Activated CD4-positive, alpha-beta T cell treated with anti-CD3 and anti-CD28 coated beads for 4 hours (primary cell): Measurements from ENCODE around the gene ACOT7.
"Not testable (repeated sequence)": the region's sequence is repeated elsewhere in the genome, so short reads cannot be mapped to it uniquely, and the experiment has no call there.

Experiments
- DNase-seq, 2 donors: peaks; one replicate each; pipeline ENCODE4 v3.0.0-alpha.2; 2020

ACOT7 gene

DNA sequence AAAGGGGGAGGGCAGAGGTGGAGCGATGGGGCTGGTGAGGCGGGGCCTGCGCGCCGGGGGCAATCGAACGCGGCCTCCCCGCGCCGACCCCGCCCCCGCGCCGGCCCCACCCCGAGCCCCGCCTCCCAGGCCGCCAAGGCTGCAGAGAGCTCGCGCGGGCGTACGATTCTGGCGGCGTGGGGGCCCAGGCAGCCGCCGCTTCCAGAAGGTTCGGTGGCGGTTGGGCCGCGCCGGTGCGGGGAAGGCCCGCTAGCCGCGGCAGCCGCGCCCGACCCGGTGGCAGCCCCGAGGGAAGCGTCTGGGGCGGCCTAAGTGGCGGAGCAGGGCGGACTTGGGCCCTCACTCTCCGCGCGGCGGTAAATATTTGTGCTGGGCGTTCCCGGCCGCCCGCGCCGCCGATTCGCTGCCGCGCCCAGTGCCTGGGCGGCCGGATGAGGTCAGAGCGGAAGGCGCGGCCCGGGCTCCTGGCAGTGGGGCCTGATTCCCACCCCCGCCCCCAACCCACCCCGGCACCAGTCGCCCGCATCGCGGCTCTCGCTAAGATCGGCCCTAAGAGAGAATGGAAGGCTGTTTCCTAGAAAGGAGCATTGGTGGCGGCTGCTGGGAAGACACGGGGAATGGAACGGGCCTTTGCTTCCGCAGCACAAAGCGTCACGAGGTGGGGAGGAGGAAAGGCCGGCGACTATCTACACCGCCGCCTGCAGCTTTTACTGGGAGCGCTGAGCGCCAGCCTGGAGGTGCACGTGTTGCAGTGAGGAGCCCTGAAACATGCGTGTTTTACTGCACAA, at the start of gene ACOT7:
Gene ACOT7 (minus strand): TSS at position 368 of the 788 bp plus-strand sequence. CDS start 368 bp downstream, outside the sequence.
- DNase-seq, result peak; percentile 91 to 93

DNA sequence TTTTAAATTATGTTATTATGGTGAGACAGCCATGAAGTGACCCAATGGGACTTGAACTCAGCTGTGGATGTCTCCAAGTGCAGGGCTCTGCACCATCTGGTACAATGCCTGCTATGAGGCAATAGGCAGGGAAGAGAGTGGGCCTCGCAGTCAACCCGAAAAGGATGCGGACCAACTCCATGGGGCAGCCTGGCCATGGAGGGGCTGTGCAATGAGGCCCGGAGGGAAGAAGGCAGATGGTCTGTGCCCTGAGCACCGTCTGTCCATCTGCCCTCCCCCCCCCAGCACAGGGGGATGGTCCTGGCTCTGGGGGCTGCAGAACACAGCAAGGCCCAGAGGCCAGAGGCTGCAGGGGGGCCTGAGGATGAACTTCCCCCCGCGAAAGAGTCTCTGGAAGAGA, 48.0 kb upstream of the ACOT7 start:
- no peak for DNase-seq

DNA sequence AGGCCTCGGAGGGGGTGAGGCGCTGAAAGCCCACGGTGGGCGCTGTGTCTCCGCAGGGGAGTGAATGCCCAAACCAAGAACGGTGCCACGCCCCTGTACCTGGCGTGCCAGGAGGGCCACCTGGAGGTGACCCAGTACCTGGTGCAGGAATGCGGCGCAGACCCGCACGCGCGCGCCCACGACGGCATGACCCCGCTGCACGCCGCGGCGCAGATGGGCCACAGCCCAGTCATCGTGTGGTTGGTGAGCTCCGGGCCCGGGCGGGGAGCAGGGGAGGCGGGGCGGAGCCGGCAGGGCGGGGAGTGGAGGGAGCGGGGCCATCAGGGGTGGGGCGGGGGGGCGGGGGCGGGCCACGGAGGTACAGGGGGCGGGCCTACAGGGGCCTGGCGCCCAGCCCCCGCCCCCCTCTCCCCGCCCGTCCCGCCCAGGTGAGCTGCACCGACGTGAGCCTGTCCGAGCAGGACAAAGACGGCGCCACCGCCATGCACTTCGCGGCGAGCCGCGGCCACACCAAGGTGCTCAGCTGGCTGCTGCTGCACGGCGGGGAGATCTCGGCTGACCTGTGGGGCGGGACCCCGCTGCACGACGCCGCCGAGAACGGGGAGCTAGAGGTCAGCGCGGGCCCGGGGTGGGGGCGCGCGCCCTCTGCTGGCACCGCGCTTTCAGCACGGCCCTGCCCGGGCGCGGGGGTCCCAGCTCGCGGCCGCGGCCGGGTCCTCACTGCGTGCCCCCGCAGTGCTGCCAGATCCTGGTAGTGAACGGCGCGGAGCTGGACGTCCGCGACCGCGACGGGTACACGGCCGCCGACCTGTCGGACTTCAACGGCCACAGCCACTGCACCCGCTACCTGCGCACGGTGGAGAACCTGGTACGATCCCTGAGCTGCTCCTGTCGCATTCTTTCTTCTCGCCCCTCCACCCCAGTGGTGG, 46.9 kb upstream of the ACOT7 start:
- DNase-seq, result peak; percentile 70 to 77

GRCh38 chr1:6438047-6438525, 44.5 kb upstream of the ACOT7 start:
- peak; percentile 68 to 75 for DNase-seq

DNA sequence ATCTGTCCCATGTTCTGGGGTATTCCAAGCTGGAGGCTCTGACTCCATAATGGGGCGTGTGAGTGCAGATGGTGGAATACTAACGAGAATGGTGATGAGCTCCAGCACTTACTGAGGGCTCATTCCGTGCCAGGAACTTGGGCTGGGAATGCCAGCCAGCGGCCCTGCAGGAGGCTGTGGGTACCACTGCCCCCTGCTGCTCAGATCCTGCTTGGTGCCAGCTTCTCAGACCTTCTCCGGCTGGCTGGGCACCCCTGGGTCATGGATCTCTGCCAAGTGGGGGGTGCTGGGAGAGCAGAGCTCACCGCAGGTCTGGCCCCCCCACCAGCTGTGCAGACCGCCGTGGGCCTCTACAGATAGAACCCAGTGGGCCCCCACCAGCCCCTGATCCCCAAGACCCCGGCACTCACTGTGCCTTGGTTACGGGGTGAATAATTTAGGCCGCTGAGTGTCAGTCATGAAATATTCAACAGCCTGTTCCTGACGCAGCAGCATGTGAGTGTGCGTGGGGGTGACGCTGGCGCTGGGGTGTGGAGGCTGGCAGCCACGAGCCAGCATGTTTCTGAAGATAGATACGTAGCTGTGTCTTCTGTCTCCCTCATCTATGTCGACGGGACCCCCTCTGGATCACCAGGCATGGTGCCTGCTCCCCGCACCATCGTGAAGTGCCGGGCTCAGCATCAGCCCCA, 43.6 kb upstream of the ACOT7 start:
- DNase-seq, result not testable (repeated sequence)

GRCh38 chr1:6436277-6436676, 42.7 kb upstream of the ACOT7 start:
- not testable (repeated sequence) for DNase-seq

- DNase-seq, result no peak
Measured at GRCh38 chr1:6435547-6435946, 42.0 kb upstream of the ACOT7 start.

- DNase-seq, result no peak
Measured at GRCh38 chr1:6435129-6435528, 41.6 kb upstream of the ACOT7 start.

- no peak for DNase-seq
Measured at GRCh38 chr1:6434186-6434585, 40.6 kb upstream of the ACOT7 start.

DNA sequence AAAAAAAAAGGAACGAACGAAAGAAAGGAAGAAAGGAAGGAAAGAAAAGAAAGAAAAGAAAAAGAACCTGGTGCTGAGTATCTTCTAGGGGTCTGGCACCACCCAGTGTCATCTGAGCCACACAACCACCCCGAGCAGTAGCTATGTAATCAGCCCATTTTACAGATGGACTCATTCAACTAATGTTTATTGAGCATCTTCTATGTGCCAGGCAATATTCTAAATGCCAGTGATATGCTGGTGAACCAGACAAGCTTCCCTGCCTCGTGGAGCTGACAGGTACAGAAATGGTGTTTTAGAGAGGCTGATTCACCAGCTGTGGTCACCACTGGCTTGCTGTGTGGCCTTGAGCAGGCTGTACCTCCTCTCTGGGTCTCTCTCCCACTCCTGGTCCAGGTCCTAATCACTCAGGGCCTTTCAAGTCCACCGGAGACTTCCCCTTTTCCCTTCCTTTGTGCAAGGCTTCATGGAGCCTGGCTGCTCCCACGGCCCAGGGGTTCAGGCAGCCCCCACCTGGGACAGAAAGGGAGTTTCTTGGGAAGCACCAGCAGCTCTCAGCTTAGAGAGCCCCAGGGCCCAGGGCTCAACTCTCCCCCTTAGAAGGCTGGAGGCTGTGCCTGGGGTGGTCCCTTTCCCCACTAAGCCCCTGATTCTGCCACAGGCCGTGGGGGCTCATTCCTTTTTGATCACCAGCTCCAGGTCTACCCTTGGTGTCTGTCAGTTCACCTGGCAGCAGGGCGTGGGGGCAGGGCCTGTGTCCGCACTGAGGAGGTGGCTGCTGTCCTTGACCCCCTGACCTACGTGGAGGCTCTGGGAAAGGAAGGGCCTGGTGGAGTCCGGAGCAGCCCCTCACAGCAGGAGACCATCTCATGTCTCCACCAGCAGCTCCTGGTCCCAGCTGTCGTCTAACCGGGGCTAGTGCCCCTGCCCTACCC, 38.3 kb upstream of the ACOT7 start:
- not testable (repeated sequence) for DNase-seq

GRCh38 chr1:6429660-6430411, 36.3 kb upstream of the ACOT7 start:
- DNase-seq, result not testable (repeated sequence)

GRCh38 chr1:6428453-6428852, 34.9 kb upstream of the ACOT7 start:
- DNase-seq, result not testable (repeated sequence)

- DNase-seq, result no peak
Measured at GRCh38 chr1:6427441-6428390, 34.1 kb upstream of the ACOT7 start.

DNA sequence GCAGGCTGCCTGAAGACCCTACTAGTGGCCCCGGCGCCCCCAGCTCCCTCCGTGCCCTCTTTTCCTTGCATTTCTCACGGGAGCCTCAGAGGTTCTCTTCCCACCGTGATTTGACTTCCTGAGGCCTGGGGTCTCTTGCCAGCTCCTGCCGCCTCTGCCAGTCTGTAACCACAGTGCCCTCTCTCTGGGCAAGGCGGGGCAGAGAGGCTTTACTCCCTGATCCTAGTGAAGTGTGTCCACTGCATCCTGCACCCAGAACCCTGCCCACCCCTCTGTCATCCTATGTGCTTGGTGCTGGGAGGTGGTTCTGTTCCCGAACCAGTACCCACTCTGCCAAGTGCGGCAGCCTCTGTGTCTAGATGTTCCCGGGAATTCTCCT, 33.4 kb upstream of the ACOT7 start:
- DNase-seq, result no peak

- no peak for DNase-seq
Measured at GRCh38 chr1:6426277-6426971, 32.9 kb upstream of the ACOT7 start.

DNA sequence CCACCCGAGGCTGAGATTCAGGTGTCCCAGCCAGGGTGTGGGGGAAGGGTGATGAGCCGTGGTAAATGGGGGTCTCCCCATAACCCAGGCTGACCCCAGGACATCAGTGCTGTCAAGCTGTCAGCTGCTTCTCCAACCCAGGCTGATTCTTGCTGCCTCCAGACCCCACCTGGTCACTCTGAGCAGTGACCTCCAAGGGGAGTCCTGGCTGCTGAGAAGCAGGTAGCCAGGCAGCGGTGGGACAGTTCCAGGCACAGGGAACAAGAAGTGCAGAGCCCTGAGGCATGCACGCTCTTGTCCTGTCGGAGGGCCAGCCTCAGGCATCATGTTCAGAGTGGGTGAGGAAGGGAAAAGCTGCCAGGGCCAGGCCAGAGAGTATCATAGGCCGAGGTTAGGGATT, 32.1 kb upstream of the ACOT7 start:
- no peak for DNase-seq

DNA sequence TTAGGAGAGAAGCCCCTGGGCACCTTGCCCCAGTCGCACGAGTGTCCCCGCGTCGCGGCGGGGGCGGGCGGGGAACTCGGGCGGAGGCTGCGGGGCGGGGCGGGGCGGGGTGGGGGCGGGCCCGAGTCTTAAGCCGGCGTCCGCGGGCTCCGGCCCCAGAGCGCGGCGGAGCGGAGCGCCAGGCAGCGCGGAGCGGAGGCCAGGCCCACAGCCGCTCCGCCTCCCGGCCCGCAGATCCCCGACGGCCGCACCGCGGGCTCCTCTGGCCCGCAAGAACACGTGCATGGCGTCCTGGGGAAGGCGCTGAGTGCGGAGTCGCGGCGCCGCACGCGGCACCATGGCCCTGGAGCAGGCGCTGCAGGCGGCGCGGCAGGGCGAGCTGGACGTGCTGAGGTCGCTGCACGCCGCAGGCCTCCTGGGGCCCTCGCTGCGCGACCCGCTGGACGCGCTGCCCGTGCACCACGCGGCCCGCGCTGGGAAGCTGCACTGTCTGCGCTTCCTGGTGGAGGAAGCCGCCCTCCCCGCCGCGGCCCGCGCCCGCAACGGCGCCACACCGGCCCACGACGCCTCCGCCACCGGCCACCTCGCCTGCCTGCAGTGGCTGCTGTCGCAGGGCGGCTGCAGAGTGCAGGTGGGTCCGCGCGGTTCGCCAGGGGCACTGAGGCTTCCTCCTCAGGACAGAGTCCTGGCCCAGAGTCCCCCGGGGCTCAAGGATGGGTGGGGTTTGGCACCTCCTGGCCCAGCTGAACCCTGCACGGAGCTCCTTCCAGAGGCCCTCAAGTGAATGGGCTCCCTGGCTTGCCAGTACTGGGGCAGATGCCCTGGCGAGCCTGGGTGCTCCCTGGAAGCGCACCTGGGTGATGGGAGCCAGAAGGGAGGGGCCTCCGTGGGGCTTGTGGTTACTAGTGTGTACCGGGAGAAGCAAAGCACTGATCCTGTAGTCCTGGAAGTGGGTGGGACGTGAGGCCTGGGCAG, 31.3 kb upstream of the ACOT7 start, which contains the start of gene ESPN:
Gene ESPN (plus strand): TSS at position 158 of the 975 bp plus-strand sequence. CDS start 180 bp downstream, at position 338.
- no peak for DNase-seq
